ENCODE data around the gene GPT2. TPM values are rescaled to one million over a fixed set of nuclear protein-coding genes. Genes with fewer than 3 reads are reported as not detected.

GPT2 gene
- total RNA-seq, 1 experiment from 2014 or later: 19.4 TPM

DNA sequence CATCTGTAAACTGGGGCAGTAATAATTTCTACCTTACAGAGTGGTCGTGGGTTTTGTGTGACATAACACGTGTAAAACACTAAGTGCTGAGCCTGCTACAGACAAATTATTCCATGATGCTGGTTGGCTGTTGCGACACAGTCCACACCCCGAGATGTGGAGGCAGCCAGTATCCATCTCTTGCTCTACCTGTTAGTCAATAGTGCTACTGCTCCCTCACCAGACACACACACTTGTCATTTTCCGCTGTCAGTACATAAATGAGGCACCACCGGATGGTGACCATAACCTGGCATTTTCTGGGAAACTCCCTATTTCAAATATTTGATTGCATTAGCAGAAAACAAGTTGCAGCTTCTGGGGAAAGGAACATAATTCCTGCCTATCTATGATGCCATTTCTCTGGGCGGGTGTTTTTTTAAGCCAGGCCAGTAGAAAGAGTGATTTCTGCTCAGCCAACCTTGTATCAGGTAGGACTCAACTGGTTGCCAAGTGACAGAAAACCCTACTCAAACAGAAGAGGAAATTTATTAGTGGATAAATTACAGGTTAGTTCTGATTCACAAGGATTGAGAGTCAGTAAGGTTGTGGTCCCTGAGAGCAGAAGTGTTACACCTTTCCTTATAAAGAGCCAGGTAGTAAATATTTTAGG is 65.2 kb downstream of the GPT2 start:
- no peaks in the 10 kb centered on the region for H3K4me1 ChIP-seq (ENCODE audit: insufficient read depth, low read length)
- H3K9me3 ChIP-seq (ENCODE audit: low read length): no peaks in the 10 kb centered on the region
- H3K9ac ChIP-seq (ENCODE audit: low read length): no peak overlapping the region
- ChIA-PET CTCF (no interaction called here), POLR2A (ENCODE audit: unreplicated experiment) (interaction anchor here (0.7 kb wide), 1 partner anchor 81 kb away, joined by 4 read pairs; no protein-coding TSS in a partner anchor)
- no peaks in the 10 kb centered on the region for H3K27me3 ChIP-seq (ENCODE audit: low read length)
- no peaks in the 10 kb centered on the region for H3F3A ChIP-seq (ENCODE audit: low read length, unreplicated experiment)
- H3K79me2 ChIP-seq (ENCODE audit: low read length): no peaks in the 10 kb centered on the region
- ATAC-seq: no peak
- BruUV-seq (replicated peaks): no TSS peak
- intact Hi-C loops (cut with micrococcal nuclease): loop anchor here (5.0 kb wide), 2 partner anchors 193 to 1218 kb away; partner anchors contain the start of gene NETO2
- H3K27ac ChIP-seq (ENCODE audit: low read length): no peak overlapping the region
- TF ChIP-seq EZH2 (IDR thresholded peaks at IDR 0.05; ENCODE audit: low read length, unreplicated experiment): no peak
- TF ChIP-seq, protein P1, sequence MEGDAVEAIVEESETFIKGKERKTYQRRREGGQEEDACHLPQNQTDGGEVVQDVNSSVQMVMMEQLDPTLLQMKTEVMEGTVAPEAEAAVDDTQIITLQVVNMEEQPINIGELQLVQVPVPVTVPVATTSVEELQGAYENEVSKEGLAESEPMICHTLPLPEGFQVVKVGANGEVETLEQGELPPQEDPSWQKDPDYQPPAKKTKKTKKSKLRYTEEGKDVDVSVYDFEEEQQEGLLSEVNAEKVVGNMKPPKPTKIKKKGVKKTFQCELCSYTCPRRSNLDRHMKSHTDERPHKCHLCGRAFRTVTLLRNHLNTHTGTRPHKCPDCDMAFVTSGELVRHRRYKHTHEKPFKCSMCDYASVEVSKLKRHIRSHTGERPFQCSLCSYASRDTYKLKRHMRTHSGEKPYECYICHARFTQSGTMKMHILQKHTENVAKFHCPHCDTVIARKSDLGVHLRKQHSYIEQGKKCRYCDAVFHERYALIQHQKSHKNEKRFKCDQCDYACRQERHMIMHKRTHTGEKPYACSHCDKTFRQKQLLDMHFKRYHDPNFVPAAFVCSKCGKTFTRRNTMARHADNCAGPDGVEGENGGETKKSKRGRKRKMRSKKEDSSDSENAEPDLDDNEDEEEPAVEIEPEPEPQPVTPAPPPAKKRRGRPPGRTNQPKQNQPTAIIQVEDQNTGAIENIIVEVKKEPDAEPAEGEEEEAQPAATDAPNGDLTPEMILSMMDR (conservative IDR thresholded peaks at IDR 0.05; ENCODE audit: low read depth, low read length): no peak
- no peak for TF ChIP-seq EZH2phosphoT487 (IDR thresholded peaks at IDR 0.05; ENCODE audit: borderline replicate concordance, low read length)
- H2AFZ ChIP-seq (ENCODE audit: low read length): no peak overlapping the region
- H3K9me2 ChIP-seq (replicated peaks; ENCODE audit: low read length): no peaks in the 10 kb centered on the region
- no peak overlapping the region for H3K4me2 ChIP-seq (ENCODE audit: low read length)
- no peaks in the 10 kb centered on the region for H3K36me3 ChIP-seq (ENCODE audit: low read depth, low read length)
- no peak for DNase-seq
- no peak overlapping the region for H3K4me3 ChIP-seq (ENCODE audit: low read length)
- no peaks in the 10 kb centered on the region for H4K20me1 ChIP-seq (ENCODE audit: low read length)

DNA sequence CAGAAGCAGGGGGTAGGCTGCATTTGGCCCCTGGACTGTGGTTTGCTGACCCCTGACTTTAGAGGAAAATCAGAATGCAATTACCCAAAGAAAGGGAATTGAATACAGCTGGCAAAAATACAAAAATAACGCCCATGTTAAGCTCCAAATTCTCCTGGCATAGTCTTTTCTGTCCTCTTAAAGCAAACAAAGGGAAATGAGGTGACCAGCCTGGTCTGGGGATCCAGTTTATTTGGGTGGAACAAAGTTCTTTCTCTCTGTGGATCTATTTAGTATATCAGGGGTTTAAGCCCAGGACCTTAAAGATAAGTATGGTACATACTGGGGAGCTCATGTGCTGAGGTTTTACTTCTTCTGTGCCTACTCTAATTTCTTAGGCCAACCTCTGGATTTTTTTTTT is 65.8 kb downstream of the GPT2 start:
- no peaks in the 10 kb centered on the region for H4K20me1 ChIP-seq (ENCODE audit: low read length)
- H3F3A ChIP-seq (ENCODE audit: low read length, unreplicated experiment): no peaks in the 10 kb centered on the region
- no peaks in the 10 kb centered on the region for H3K9me2 ChIP-seq (replicated peaks; ENCODE audit: low read length)
- ChIA-PET CTCF (no interaction called here), POLR2A (ENCODE audit: unreplicated experiment) (interaction anchor here (0.7 kb wide), 1 partner anchor 80 kb away, joined by 4 read pairs; no protein-coding TSS in a partner anchor)
- H3K27ac ChIP-seq (ENCODE audit: low read length): no peak overlapping the region
- no peak overlapping the region for H3K4me3 ChIP-seq (ENCODE audit: low read length)
- intact Hi-C loops (cut with micrococcal nuclease): no loop called here
- H3K4me2 ChIP-seq (ENCODE audit: low read length): no peak overlapping the region
- TF ChIP-seq, protein P1 (conservative IDR thresholded peaks at IDR 0.05; ENCODE audit: low read depth, low read length): no peak
- TF ChIP-seq EZH2 (IDR thresholded peaks at IDR 0.05; ENCODE audit: low read length, unreplicated experiment) (no peak), EZH2phosphoT487 (IDR thresholded peaks at IDR 0.05; ENCODE audit: borderline replicate concordance, low read length) (no peak)
- 0 out of 2 replicates have a peak, but pooled peaks cover 5% of the 10 kb centered on the region for H3K36me3 ChIP-seq (ENCODE audit: low read depth, low read length)
- no peaks in the 10 kb centered on the region for H3K79me2 ChIP-seq (ENCODE audit: low read length)
- H2AFZ ChIP-seq (ENCODE audit: low read length): no peak overlapping the region
- H3K27me3 ChIP-seq (ENCODE audit: low read length): no peaks in the 10 kb centered on the region
- no peak overlapping the region for H3K9ac ChIP-seq (ENCODE audit: low read length)
- no peak for ATAC-seq
- no TSS peak for BruUV-seq (replicated peaks)
- DNase-seq: no peak
- H3K4me1 ChIP-seq (ENCODE audit: insufficient read depth, low read length): no peaks in the 10 kb centered on the region
- no peaks in the 10 kb centered on the region for H3K9me3 ChIP-seq (ENCODE audit: low read length)

DNA sequence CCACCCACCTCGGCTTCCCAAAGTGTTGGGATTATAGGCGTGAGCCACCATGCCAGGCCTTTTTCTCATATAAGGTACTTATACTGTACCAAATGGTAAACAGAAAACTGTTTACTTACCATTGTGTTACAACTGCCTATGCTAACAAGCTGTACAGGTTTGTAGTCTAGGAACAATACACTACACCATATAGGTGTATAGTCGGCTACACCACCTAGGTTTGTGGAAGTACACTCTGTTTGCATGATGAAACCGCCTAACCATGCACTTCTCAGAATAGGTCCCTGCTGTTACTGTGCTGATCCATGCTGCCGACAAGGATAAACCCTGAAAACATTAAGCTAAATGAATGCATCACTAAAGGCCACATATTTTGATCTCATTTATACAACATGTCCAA is 70.4 kb downstream of the GPT2 start:
- H3K36me3 ChIP-seq (ENCODE audit: low read depth, low read length): peaks cover 25% of the 10 kb centered on the region
- H2AFZ ChIP-seq (ENCODE audit: low read length): no peak overlapping the region
- no peaks in the 10 kb centered on the region; the same call in 1 of the 2 replicates for H3K79me2 ChIP-seq (ENCODE audit: low read length)
- no peaks in the 10 kb centered on the region for H4K20me1 ChIP-seq (ENCODE audit: low read length)
- no peak overlapping the region for H3K4me2 ChIP-seq (ENCODE audit: low read length)
- H3K27me3 ChIP-seq (ENCODE audit: low read length): no peaks in the 10 kb centered on the region
- H3K27ac ChIP-seq (ENCODE audit: low read length): no peak overlapping the region
- TF ChIP-seq, protein P1 (conservative IDR thresholded peaks at IDR 0.05; ENCODE audit: low read depth, low read length): no peak
- no peak for TF ChIP-seq EZH2 (IDR thresholded peaks at IDR 0.05; ENCODE audit: low read length, unreplicated experiment)
- TF ChIP-seq EZH2phosphoT487 (IDR thresholded peaks at IDR 0.05; ENCODE audit: borderline replicate concordance, low read length): no peak
- DNase-seq: no peak
- intact Hi-C loops (cut with micrococcal nuclease): no loop called here
- POLR2A ChIA-PET (ENCODE audit: unreplicated experiment): no interaction called here
- no peaks in the 10 kb centered on the region for H3F3A ChIP-seq (ENCODE audit: low read length, unreplicated experiment)
- H3K4me3 ChIP-seq (ENCODE audit: low read length): no peak overlapping the region
- ATAC-seq: no peak; the same call in 1 of the 2 replicates
- H3K9ac ChIP-seq (ENCODE audit: low read length): no peak overlapping the region
- H3K4me1 ChIP-seq (ENCODE audit: insufficient read depth, low read length): no peaks in the 10 kb centered on the region
- H3K9me2 ChIP-seq (replicated peaks; ENCODE audit: low read length): no peaks in the 10 kb centered on the region
- CTCF ChIA-PET: no interaction called here
- H3K9me3 ChIP-seq (ENCODE audit: low read length): no peaks in the 10 kb centered on the region
- BruUV-seq (replicated peaks): no TSS peak

All from PC-3 (cell line).